Transverse colon (tissue), 4 donors: Measurements from ENCODE around the gene MRFAP1. TPM values are rescaled to one million over a fixed set of nuclear protein-coding genes. Genes with fewer than 3 reads are reported as not detected.

Experiments used
- DNase-seq: peaks from one replicate; pipeline ENCODE4 v3.0.0-alpha.2; 2019
- H3K27ac ChIP-seq, 4 donors: fragments of 200-600 bp; sonication (generic); 2 replicates each; pipeline ENCODE4 v1.5.1; 2016 to 2018; ENCODE audit warnings: inconsistent platforms in 4 of 4
- H3K27me3 ChIP-seq: fragments of 200-600 bp; sonication (generic); 2 replicates; pipeline ENCODE4 v1.5.1; 2017; ENCODE audit warnings: inconsistent platforms
- H3K36me3 ChIP-seq, 4 donors: fragments of 200-600 bp; sonication (generic); 2 replicates each; pipeline ENCODE4 v1.5.1; 2017 to 2019; ENCODE audit warnings: inconsistent platforms in 4 of 4
- H3K4me1 ChIP-seq, 4 donors: fragments of 200-600 bp; sonication (generic); 2 replicates each; pipeline ENCODE4 v1.5.1; 2017 to 2020; ENCODE audit warnings: inconsistent platforms in 4 of 4
- H3K4me3 ChIP-seq, 4 donors: fragments of 200-600 bp; sonication (generic); 1 replicate in 1 of 4; 2 replicates in 3 of 4; pipeline versions ENCODE4 v1.5.1 to v1.6.1; 2017 to 2019; ENCODE audit warnings: inconsistent platforms in 4 of 4
- H3K9me3 ChIP-seq, 2 donors: fragments of 200-600 bp; sonication (generic); 2 replicates each; pipeline ENCODE4 v1.5.1; 2017 to 2019; ENCODE audit warnings: inconsistent platforms in 2 of 2
- EP300 ChIP-seq: sonication (generic); formaldehyde crosslinking; IDR thresholded peaks from one replicate; pipeline ENCODE4 v1.6.1; 2017; ENCODE audit warnings: antibody characterized with exemption, low read depth
- POLR2A ChIP-seq: fragments of 450-650 bp; IDR thresholded peaks from one replicate; pipeline ENCODE4 v1.6.1; 2016; ENCODE audit warnings: antibody characterized with exemption, mild to moderate bottlenecking, moderate library complexity
- POLR2AphosphoS5 ChIP-seq, 3 donors: sonication (generic); formaldehyde crosslinking; IDR thresholded peaks; one replicate each; pipeline ENCODE4 v1.6.1; 2016; ENCODE audit warnings: antibody characterized with exemption in 3 of 3
- WGBS, 2 donors: methylation state at CpG; one replicate each; pipeline ENCODE4 v1.1.5; 2018; ENCODE audit warnings: low coverage in 1 of 2; 5-methylcytosine and 5-hydroxymethylcytosine counted together
- in situ Hi-C, 4 donors: fragments of 200-750 bp; cut with MboI; loops; one replicate each; pipeline versions ENCODE4 v1.15.0 to v1.15.1; 2017; ENCODE audit warnings: low sequenced_read_pairs in 3 of 4, low pct_ligation_motif_present in 1 of 4, low pct_unique_long_range_greater_than_20kb in 1 of 4
- intact Hi-C: fragments of 100-400 bp; cut with DNase I; formaldehyde crosslinking; loops from one replicate; pipeline ENCODE4 v1.15.1; 2023; ENCODE audit warnings: low total_unique reads
- total RNA-seq, 4 donors: library from RNA; depleted of rRNA; stranded (reverse); fragments of >200 nt; gene quantifications; one replicate each; pipeline ENCODE4 v1.1.0, GENCODE V29; 2016
- TF ChIP-seq, protein P1 (sequence below), 5 experiments: fragments of 200-600 bp in 3 of 5; fragments of 450-650 bp in 2 of 5; sonication (generic) in 3 of 5; IDR thresholded peaks; 1 replicate in 2 of 5; 2 replicates in 3 of 5; pipeline ENCODE4 v1.5.1; 2016 to 2017; ENCODE audit warnings: antibody characterized with exemption in 5 of 5, inconsistent platforms in 3 of 5, mild to moderate bottlenecking in 2 of 5, moderate library complexity in 1 of 5

Gene MRFAP1
- total RNA-seq, 4 donors from 2014 or later = 96.3 to 229 (median 125) TPM

DNA sequence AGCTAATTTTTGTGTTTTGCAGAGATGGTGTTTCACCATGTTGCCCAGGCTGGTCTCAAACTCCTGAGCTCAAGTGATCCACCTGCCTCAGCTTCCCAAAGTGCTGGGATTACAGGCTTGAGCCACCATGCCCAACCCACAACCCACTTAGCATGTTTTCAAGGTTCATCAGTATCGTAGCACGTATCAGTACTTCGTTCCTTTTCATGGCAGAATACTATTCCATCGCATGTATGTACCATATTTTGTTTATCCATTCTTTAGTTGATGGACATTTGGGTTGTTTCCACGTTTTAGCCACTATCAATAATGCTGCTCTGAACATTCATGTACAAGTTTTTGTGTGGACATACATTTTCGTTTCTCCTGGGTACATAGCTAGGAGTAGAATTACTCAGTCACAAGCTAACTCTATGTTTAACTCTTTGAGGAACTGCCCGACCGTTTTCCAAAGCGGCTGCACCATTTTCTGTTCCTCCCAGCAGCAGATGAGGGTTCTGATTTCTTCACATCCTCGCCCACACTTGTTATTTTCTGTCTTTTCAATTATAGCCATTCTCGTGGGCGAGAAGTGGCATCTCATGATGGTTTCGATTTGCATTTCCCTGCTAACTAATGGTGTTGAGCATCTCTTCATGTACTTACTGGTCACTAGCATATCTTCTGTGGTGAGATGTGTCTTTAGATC is 33.0 kb upstream of the MRFAP1 start:
- no peaks in the 10 kb centered on the region for H3K4me1 ChIP-seq
- in situ Hi-C loops = no loop called here
- H3K27me3 ChIP-seq = no peaks in the 10 kb centered on the region
- intact Hi-C loops = no loop called here
- peaks cover 0 to 4% of the 10 kb centered on the region in 2 donors for H3K9me3 ChIP-seq
- H3K4me3 ChIP-seq = no peak overlapping the region
- no peak for DNase-seq
- peaks cover 0 to 26% (median 6%) of the 10 kb centered on the region in 4 donors for H3K36me3 ChIP-seq
- no peak overlapping the region for H3K27ac ChIP-seq
- TF ChIP-seq POLR2AphosphoS5 (IDR thresholded peaks at IDR 0.05) = no peak
- TF ChIP-seq, protein P1, sequence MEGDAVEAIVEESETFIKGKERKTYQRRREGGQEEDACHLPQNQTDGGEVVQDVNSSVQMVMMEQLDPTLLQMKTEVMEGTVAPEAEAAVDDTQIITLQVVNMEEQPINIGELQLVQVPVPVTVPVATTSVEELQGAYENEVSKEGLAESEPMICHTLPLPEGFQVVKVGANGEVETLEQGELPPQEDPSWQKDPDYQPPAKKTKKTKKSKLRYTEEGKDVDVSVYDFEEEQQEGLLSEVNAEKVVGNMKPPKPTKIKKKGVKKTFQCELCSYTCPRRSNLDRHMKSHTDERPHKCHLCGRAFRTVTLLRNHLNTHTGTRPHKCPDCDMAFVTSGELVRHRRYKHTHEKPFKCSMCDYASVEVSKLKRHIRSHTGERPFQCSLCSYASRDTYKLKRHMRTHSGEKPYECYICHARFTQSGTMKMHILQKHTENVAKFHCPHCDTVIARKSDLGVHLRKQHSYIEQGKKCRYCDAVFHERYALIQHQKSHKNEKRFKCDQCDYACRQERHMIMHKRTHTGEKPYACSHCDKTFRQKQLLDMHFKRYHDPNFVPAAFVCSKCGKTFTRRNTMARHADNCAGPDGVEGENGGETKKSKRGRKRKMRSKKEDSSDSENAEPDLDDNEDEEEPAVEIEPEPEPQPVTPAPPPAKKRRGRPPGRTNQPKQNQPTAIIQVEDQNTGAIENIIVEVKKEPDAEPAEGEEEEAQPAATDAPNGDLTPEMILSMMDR (IDR thresholded peaks at IDR 0.05) = no peak
- TF ChIP-seq POLR2A = no peak
- no peak for TF ChIP-seq EP300
- WGBS, 2 donors = 86 to 87% methylated on average over 7 to 13 of the region's 13 CpGs

DNA sequence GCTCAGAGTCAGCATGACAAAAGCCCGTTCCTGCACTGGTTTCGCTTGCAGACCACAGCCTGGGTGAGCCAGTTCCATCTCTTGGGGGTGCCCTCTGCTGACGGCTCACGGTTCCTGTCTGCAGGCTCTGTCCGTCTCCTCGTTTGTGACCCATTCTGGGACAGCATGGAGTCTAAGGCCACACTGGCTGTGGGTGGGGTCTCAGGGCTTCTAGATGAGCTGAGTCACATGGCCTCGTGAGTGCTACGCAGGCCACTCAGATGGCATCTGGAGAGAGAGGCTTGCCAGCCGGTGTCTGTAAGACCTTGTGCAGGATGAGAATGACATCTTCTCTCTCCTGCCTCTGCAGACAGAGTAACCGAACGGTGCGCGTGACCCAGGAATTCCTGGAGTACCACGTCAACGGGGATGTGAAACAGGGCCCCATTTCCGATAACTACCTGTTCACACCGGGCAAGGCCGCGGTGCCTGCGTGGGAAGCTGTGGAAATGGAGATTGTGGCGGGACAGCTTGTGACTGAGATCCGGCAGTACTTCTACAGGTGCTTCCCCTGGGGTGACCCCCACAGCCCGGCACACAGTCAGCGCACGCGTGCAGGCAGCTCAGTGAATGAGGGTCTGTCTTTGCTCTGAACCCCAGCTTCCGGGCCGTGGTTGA is 31.6 kb upstream of the MRFAP1 start:
- H3K4me1 ChIP-seq = no peaks in the 10 kb centered on the region
- in situ Hi-C loops (no loop called here), intact Hi-C loops (no loop called here)
- H3K27me3 ChIP-seq = no peaks in the 10 kb centered on the region
- peaks cover 0 to 26% (median 6%) of the 10 kb centered on the region in 4 donors for H3K36me3 ChIP-seq
- H3K27ac ChIP-seq = no peak overlapping the region
- TF ChIP-seq, protein P1 (IDR thresholded peaks at IDR 0.05) = no peak
- no peak for TF ChIP-seq POLR2A
- WGBS, 2 donors = 93% methylated on average over 28 of the region's 28 CpGs; no CpG with 5 or more reads in 1 of the 2 donors
- peaks cover 0 to 4% of the 10 kb centered on the region in 2 donors for H3K9me3 ChIP-seq
- H3K4me3 ChIP-seq = no peak overlapping the region
- no peak for DNase-seq

DNA sequence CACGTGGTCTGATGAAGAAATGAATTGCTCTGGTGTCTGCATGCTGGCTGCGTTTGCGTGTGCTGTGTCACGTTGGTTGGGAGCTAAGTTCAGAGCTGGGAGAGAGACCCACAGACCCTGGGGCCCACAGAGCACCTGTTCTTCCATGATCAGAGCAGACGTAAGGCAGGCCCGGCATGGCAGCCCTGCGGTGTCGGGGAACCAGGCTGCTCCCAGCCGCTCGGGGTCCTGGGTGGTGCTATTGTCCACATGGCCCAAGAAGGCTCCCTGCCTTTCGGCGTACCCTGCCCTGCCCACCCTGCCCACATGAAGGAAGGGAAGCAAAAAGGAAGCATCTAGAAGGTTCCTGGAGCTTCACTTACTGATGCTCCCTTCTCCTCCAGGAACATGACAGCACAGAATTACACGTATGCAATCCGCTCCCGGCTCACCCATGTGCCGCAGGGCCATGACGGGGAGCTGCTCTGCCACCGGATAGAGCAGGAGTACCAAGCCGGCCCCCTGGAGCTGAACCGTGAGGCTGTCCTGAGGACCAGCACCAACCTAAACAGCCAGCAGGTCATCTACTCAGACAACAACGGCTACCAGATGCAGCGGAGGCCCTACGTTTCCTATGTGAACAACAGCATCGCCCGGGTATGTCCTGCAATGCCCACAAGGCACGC is 30.9 kb upstream of the MRFAP1 start:
- intact Hi-C loops (no loop called here), in situ Hi-C loops (no loop called here)
- no peak overlapping the region for H3K4me3 ChIP-seq
- H3K27me3 ChIP-seq = no peaks in the 10 kb centered on the region
- peaks cover 0 to 4% of the 10 kb centered on the region in 2 donors for H3K9me3 ChIP-seq
- no peak for DNase-seq
- TF ChIP-seq POLR2A (no peak), POLR2AphosphoS5 (IDR thresholded peaks at IDR 0.05) (no peak)
- H3K4me1 ChIP-seq = no peaks in the 10 kb centered on the region
- no peak overlapping the region for H3K27ac ChIP-seq
- peaks cover 0 to 24% (median 5%) of the 10 kb centered on the region in 4 donors for H3K36me3 ChIP-seq
- WGBS, 2 donors = 95% methylated on average over 26 of the region's 26 CpGs; no CpG with 5 or more reads in 1 of the 2 donors

DNA sequence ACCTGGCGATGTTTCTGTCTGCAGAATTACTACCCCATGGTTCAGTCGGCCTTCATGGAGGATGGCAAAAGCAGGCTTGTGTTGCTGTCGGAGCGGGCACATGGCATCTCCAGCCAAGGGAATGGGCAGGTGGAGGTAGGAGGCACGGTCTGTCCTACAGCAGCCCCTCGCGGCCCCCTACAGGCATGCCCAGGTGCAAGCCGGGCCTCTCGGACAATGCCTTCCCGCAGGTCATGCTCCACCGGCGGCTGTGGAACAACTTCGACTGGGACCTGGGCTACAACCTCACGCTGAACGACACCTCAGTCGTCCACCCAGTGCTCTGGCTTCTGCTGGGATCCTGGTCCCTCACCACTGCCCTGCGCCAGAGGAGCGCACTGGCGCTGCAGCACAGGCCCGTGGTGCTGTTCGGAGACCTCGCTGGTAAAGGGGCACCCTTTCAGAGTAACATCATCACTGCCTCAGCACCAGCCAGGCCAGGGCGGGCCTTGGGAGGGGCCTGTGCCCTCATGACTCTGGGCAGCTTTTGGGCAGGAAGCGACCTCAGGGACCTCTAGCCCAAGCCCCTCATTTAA is 29.5 kb upstream of the MRFAP1 start:
- intact Hi-C loops = no loop called here
- H3K36me3 ChIP-seq = peaks cover 0 to 16% (median 2%) of the 10 kb centered on the region in 4 donors
- TF ChIP-seq POLR2AphosphoS5 (IDR thresholded peaks at IDR 0.05) = no peak
- no peak for TF ChIP-seq EP300
- TF ChIP-seq POLR2A = no peak
- TF ChIP-seq, protein P1 (IDR thresholded peaks at IDR 0.05) = no peak
- no peaks in the 10 kb centered on the region for H3K27me3 ChIP-seq
- no peak for DNase-seq
- H3K4me1 ChIP-seq = no peaks in the 10 kb centered on the region
- H3K4me3 ChIP-seq = no peak overlapping the region
- in situ Hi-C loops = no loop called here
- WGBS, 2 donors = 97% methylated on average over 24 of the region's 24 CpGs; no CpG with 5 or more reads in 1 of the 2 donors
- no peak overlapping the region for H3K27ac ChIP-seq
- no peaks in the 10 kb centered on the region for H3K9me3 ChIP-seq
